Stimulated activated CD4-positive, alpha-beta T cell treated with anti-CD3 and anti-CD28 coated beads, TNF-alpha, amount 100 ng/mL, for 4 hours (primary cell): Measurements from ENCODE around the gene DAAM2.

Source experiments
- DNase-seq, 3 experiments: peaks; one replicate each; pipeline ENCODE4 v3.0.0-alpha.2; 2020; ENCODE audit warnings: low read depth in 3 of 3

Gene DAAM2

GRCh38 chr6:39887692-39888450 is 95.7 kb downstream of the DAAM2 start:
- no peak for DNase-seq

DNA sequence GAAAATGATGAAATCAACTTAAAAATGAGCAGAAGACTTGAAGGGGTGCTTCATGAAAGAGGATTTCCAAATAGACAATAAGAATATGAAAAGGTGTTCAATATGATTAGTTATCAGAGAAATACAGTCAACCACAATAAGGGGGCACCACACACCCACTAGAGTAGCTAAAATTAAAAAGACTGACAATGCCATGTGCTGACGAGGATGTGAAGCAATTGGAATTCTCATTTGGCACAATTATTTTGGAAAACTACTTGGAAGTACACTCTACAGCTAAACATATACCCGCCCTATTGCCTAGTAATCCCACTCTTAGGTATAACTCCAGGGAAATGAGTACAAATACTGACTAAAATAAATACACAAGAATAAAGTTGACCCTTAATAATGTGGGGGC is 97.1 kb downstream of the DAAM2 start:
- no peak for DNase-seq

- DNase-seq: no peak
These were observed 99.2 kb downstream of the DAAM2 start for GRCh38 chr6:39891353-39891752.

DNA sequence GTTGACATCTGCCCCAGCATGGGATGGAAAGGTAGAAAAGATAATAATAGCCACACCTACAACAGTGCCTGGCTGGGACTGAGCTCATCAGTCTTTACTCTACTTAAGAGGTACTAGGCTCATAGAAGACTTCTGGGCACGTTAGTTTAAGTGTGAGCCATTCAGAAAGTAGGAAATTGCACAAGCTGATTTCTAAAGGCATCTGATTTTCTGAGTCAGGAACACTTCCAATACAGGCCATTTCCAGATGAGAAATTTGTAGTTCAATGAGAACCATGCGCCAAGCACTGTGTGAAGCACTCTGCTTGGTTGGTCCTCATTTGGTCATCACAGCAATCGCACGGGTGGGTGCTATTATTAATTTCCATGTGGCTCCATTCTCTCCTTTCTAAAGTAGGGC is 99.8 kb downstream of the DAAM2 start:
- DNase-seq: no peak

GRCh38 chr6:39892490-39893129 is 100.4 kb downstream of the DAAM2 start:
- no peak for DNase-seq

- no peak for DNase-seq
These were observed 101.1 kb downstream of the DAAM2 start for GRCh38 chr6:39893286-39893685.

GRCh38 chr6:39896701-39897100 is 104.5 kb downstream of the DAAM2 start:
- no peak for DNase-seq

DNA sequence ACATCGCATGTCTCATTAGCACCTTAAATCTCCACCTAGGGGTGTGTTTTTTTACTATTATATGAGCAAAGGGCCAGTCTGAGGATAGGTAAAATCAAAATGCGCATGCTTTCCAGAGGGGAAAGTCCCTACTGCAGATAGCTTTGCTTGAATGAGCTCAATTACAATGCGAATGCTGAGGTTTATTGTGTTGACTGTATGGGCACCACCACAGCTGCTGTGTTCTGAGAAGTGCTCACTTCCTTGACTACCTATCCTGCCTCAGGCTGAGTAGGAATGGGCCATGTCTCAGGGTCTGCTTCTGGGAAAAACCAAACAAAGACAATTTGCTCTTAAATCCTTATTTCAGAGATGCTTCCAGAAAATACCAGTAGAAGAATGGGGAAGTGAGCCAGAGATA is 105.5 kb downstream of the DAAM2 start:
- no peak for DNase-seq

DNA sequence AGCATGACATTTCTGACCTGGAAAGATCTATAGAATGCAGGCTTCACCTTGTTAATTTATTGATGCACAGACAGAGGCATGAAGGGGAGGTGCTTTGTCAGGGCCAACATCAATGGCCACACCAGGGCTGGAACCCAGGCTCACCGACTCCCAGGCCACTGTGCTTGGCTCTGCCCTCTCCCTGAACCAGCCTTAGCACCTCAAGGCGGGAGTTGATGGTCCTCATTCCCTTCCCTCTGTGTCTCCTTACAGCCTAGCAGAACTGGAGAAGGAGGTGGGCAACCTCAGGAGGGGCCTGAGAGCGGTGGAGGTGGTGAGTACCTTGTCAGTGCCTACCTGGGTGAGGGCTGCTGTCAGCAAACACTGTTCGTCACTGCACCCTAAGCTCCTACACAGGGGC is 106.4 kb downstream of the DAAM2 start:
- DNase-seq: no peak

- DNase-seq: no peak
These were observed 107.5 kb downstream of the DAAM2 start for GRCh38 chr6:39899554-39900295.

DNA sequence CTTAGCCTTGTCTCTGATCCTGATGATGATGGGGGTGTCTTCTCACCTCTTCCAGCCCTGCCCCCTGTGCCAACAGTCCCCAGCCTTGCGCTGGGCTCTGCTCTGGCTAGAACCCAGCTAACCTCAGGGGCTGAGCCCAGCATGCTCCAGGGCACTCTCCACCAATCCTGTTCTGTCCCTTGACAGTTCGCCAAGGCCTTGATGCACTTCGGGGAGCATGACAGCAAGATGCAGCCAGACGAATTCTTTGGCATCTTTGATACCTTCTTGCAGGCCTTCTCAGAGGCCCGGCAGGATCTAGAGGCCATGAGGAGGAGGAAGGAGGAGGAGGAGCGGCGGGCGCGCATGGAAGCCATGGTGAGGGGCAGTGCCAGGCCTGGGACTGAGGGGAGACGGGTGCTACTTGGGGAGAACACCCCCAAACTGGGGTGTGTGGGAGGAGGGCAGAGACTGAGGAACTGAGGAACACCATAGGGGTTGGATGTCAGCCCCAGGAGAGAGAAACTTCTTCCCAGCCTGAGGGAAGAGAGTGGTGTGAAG is 109.0 kb downstream of the DAAM2 start:
- no peak for DNase-seq

GRCh38 chr6:39901670-39902069 is 109.5 kb downstream of the DAAM2 start:
- DNase-seq: no peak

GRCh38 chr6:39902136-39902535 is 110.0 kb downstream of the DAAM2 start:
- DNase-seq: no peak

DNA sequence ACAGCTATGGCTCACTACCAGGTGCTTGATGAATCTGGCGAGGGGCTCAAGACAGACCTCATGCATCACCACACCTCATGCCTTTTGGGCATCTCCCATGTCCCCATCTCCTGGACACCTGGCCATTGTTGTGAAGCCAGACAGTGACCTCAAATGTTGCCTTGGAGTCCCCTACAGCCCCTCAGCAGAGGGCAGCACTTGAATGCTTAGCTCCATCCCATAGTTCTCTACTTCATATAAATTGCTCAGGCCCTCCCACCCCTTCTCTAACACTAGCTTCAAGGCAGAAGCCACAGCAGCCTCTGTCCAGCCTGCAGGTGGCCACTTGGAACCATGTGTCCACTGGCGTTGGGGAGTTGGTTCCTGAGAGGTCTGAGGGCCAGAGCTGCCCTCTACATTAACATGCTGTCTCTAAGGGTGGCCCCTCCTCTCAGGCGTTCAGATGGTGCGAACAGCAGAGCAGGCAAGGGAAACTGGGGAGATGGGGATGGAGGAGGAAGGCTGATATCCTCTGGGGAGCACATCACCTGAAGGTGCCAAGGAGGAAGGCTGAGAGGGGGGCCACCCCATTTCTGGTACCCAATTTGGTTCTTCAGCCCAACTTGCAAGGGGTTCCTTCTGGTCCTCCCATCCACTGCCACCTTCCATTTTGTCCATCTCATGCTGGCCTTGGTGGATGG is 110.8 kb downstream of the DAAM2 start:
- no peak for DNase-seq

- DNase-seq: no peak
These were observed 111.5 kb downstream of the DAAM2 start for GRCh38 chr6:39903656-39904055.

DNA sequence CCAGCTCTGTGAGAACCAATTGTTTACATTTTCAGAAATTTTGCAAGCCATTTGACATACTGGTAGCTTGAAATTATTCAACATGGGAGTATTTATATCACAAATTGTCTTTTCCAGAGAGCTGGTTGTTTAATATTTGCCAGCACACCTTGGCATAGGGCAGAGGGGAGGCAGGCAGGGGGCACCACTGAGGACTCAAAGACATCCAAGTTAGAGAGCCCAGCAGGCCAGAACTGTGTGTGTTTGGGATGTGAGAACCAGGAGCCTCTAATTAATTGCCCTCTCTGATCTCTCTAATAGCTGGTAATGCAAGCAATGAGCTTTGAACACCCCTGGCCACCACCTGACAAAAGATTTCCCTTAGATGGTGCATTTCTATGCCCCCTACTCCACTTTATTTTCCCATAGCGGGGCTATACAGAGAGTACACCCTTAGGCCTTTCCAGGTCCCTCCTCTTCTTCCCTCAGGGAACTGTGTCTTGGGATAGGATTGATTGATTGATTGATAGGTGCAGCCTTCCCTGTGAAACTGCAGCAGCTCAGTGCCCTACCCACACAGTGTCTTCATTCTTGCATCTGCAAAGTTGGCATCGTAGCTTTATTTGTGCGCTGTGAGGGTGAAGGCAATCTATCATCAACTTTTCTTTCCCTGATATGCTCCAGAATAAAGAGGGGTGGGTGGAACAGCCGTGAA is 112.9 kb downstream of the DAAM2 start:
- DNase-seq: no peak

- no peak for DNase-seq
These were observed 113.4 kb downstream of the DAAM2 start for GRCh38 chr6:39905640-39905975.

DNA sequence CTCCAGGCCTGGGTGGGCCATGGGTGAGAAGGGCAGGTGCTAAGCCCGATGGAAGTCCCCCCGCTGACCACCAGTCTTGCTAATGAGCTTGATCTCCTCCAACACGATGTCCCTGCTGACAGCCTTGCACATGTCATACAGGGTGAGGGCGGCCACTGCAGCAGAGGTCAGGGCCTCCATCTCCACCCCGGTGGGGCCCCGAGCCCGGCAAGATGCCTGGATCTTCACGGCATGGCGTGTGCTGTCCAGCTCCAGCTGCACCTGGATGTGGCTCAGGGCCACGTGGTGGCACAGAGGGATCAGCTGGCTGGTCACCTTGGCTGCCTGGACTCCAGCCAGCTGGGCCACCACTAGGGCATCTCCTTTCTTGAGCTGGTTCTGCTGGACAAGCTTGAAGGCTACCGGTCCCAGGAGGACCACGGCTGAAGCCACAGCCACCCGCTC is 114.2 kb downstream of the DAAM2 start:
- no peak for DNase-seq

DNA sequence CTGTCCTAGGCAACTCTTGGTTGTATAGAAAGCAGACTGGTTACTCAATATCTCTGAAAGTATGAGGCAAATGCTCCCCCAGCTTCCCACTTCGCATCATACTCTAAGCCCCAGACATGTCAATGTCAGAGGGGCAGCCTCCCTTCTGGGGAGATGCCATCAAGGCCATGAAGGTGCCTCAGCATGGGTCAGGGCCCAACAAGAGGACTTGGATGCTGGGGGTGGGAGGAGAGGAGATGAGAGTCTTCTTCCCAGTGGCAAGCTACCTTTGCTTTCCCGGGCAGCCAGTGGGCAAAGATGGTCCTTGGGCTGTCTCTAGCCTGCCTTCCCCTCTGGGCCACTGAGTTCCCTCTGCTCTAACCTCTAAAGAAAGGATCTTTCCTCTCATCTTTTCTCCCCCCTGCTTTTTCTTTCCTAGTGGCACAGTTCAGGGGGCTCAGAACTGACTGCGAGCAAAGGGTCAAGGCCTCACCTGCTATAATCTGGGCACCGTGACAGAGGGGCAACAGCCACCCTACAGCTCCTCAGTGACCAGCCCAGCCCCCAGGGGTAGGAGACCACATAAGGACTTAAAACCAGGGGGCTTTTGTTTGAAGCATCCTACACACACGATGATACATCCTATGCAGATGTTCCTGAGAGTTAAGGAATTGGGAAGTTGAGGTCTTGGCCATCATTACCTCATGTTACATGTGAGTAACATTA is 115.8 kb downstream of the DAAM2 start:
- DNase-seq: no peak

DNA sequence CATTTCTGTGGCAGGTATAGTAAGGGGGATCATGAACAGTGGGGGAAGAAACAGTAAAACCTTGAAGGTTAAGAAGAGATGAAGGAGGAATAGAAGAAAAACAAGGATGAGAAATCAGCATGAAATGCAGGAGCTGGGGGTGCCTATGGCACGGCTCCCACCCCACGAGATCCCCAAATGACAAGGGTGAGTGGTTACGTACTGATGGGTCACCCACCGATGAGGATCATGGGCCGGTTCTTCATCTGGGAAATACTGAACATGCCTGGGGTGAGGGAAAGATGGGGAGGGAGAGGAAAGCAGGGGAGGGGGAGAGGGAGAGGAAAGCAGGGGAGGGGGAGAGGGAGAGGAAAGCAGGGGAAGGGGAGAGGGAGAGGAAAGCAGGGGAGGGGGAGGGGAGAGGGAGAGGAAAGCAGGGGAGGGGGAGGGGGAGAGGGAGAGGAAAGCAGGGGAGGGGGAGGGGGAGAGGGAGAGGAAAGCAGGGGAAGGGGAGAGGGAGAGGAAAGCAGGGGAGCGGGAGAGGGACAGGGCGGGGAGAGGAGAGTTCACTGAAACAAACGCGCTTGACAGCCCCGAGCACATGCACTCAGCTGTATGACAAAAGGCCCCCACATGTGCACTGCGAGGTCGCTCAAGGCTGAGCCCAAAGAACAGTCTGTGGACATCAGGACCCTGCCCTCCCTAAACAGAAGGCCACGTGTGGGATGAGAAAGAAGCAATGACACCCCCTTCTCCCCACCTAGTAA is 116.8 kb downstream of the DAAM2 start:
- DNase-seq: no peak
